SJCRH30 (cell line): ENCODE measurements around the gene MTA1. TPM values are rescaled to one million over a fixed set of nuclear protein-coding genes. Genes with fewer than 3 reads are reported as not detected.

ENCODE experiments used
- DNase-seq, 2 experiments: peaks; one replicate each; pipeline ENCODE4 v3.0.0-alpha.2; 2015 to 2020
- H3K27ac ChIP-seq: fragments of 250-450 bp; sonication (Bioruptor Pico); 2 replicates; pipeline ENCODE4 v1.5.1; 2020; ENCODE audit warnings: mild to moderate bottlenecking, moderate library complexity
- H3K27me3 ChIP-seq: fragments of 250-450 bp; sonication (Bioruptor Pico); 2 replicates; pipeline ENCODE4 v1.5.1; 2020; ENCODE audit warnings: mild to moderate bottlenecking, moderate library complexity
- H3K36me3 ChIP-seq: fragments of 250-450 bp; sonication (Bioruptor Pico); 2 replicates; pipeline ENCODE4 v1.5.1; 2020; ENCODE audit warnings: mild to moderate bottlenecking, moderate library complexity
- H3K4me1 ChIP-seq: fragments of 250-450 bp; sonication (Bioruptor Pico); 2 replicates; pipeline ENCODE4 v1.5.1; 2020; ENCODE audit warnings: mild to moderate bottlenecking, moderate library complexity
- H3K4me3 ChIP-seq: fragments of 250-450 bp; sonication (Bioruptor Pico); 2 replicates; pipeline ENCODE4 v1.5.1; 2020; ENCODE audit warnings: mild to moderate bottlenecking, moderate library complexity
- H3K9me3 ChIP-seq: fragments of 250-450 bp; sonication (Bioruptor Pico); replicated peaks from 2 replicates; pipeline ENCODE4 v1.5.1; 2020; ENCODE audit warnings: mild to moderate bottlenecking, moderate library complexity
- total RNA-seq: library from RNA; depleted of rRNA; stranded (reverse); fragments of >200 nt; shearing (Covaris generic); gene quantifications from 2 replicates; pipeline ENCODE4 v1.2.3, GENCODE V29; 2014

The MTA1 gene
- total RNA-seq, 1 experiment from 2014 or later, result 117 TPM

DNA sequence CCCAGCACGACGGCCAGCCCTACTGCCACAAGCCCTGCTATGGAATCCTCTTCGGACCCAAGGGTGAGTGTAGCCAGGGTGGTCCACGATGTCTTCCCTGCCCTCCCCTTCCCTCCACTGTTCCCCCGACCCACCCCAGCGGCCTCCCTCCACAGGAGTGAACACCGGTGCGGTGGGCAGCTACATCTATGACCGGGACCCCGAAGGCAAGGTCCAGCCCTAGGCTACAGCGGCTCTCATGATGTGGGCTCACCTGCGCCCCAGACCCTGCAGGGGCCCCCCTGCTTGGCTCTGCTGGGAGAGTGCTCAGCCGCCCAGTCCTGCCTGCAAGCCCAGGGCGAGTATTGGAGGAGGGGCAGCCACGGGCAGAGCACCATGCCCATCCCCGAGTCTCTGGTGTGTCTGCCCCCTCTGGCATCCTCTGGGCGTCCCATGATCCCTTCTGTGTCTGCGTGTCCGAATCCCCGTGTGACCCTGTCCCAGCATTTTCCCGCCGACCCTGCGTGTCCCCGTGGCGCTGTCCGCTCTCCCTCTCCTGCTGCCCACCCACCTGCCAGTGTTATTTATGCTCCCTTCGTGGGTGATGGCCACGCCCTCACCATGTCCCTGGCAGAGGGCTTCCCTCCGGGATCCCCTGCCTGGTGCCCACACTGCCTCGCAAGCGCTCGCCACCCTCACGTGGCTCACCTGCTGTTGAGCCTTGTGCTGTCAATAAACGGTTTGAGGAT lies 60.0 kb downstream of the MTA1 start:
- peaks cover 38% of the 10 kb centered on the region for H3K4me1 ChIP-seq

DNA sequence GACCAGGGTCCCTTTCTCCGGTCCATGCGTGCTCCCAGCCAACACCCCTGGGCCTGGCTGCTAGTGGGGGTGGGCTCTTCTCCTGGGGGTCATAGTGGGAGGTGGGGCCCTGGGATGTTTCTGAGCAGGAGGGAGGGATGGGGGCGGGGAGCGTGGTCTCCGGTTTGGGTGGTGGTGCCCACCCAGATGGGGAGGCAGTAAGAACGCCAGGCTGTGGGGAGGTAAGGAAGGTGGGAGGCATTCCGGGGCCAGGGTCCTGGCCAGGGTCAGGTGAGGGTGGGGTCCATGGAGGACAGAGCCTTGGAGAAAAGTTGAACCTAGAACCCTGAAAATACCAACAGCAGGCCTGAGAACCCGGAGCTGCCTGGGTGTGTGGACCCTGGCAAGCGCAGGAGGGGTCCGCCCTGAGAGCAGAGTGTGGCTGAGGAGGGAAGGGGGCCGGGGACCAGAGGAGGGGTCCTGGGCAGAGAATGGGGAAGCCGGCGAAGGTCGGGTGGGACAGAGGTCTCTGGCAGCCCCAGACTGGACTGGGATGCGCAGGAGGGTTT lies 60.6 kb downstream of the MTA1 start:
- Histone ChIP-seq H3K4me1 (peaks cover 42% of the 10 kb centered on the region), H3K27me3 (no peaks in the 10 kb centered on the region), H3K4me3 (no peak overlapping the region), H3K36me3 (no peaks in the 10 kb centered on the region), H3K27ac (peak overlapping the region; percentile 95; the same call in 1 of the 2 replicates), H3K9me3 (no peaks in the 10 kb centered on the region)
- no peak for DNase-seq

More for the DNA sequence above, 60.0 kb downstream of the MTA1 start:
- DNase-seq, result no peak
- H3K9me3 ChIP-seq, result no peaks in the 10 kb centered on the region
- no peaks in the 10 kb centered on the region for H3K27me3 ChIP-seq
- no peak overlapping the region for H3K27ac ChIP-seq
- no peak overlapping the region for H3K4me3 ChIP-seq
- no peaks in the 10 kb centered on the region for H3K36me3 ChIP-seq

DNA sequence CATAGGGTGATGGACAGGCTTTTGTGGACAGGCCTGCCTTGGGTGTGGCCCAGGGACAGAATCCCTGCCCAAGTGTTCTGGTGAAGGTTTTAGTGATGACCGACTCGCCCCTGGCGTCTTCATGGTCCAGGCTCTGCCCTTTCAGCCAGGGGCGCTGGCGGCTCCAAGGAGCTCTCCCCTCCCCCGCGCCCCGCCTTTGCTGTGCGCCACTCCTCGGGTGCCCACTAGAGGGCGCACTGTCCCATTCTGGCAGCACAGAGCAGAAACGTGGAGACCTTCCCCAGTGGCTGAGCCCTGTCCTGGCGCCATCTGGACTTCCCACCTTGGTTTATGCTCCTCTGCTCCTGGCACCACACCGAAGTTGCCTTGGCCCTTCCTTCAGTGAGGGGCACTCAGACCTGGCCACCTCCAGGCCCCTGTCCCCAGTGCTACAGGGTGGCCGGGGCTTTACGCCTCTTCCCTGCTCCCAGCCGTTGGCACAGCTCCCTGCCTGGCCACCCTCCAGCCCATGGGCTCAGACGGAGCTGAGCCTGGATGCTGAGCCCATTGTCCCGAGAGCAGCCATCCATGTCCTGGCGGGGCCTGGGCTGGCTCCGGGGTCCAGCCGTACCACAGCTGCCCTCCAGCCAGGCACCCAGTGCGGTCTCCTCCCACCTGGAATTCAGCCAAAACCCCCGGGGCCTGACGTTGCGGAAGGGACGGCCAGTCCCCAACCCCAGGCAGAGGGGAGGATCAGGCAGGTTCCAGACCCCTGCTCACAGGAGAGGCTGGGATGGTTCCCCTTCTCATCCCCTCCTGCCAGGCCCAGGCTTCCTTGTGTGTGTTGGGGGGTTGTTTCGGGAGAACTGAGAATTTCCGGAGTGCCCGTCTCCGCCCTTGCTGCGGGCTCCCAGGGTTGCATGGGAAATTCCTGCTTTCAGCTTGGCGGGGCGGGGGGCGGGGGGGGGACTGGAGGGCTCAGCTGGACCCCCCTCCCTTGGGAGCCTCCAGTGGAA lies 61.5 kb downstream of the MTA1 start:
- Histone ChIP-seq H3K4me3 (peak overlapping the region; percentile 53), H3K36me3 (no peaks in the 10 kb centered on the region), H3K27me3 (no peaks in the 10 kb centered on the region), H3K4me1 (peaks cover 42% of the 10 kb centered on the region), H3K9me3 (no peaks in the 10 kb centered on the region), H3K27ac (peak overlapping the region; percentile 95)
- peak; percentile 92 to 95 for DNase-seq

DNA sequence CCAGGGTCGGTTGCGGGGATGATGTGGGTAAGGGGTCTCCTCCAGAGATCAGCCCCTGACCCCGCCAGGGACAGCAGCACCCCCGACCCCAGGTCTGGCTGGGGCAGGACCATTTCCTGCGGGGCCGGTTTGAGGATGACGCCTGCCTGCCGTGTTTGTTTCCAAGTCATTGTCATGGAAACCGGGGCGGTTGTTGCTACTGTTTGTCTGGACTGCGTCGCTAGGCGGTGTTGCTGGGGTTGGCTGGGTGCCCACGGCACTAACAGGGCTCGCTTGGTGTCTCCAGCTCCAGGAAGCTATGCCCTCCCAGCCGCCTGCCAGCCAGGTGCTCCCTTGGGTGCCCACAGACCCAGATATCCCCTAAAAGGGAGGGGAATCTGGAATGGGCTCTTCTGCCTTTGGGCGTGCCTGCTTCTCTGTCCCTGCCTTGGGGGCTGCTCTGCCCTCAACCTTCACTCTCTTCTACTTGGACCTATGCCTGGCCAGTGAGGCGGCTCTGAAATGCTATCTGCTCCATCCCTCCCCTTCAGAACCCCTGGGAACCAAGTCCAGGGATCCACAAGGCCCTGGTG lies 62.3 kb downstream of the MTA1 start:
- DNase-seq, result peak; percentile 95 to 97
- Histone ChIP-seq H3K9me3 (no peaks in the 10 kb centered on the region), H3K4me3 (peak overlapping the region; percentile 53), H3K36me3 (no peaks in the 10 kb centered on the region), H3K27ac (peak overlapping the region; percentile 95), H3K4me1 (peaks cover 37% of the 10 kb centered on the region), H3K27me3 (no peaks in the 10 kb centered on the region)

DNA sequence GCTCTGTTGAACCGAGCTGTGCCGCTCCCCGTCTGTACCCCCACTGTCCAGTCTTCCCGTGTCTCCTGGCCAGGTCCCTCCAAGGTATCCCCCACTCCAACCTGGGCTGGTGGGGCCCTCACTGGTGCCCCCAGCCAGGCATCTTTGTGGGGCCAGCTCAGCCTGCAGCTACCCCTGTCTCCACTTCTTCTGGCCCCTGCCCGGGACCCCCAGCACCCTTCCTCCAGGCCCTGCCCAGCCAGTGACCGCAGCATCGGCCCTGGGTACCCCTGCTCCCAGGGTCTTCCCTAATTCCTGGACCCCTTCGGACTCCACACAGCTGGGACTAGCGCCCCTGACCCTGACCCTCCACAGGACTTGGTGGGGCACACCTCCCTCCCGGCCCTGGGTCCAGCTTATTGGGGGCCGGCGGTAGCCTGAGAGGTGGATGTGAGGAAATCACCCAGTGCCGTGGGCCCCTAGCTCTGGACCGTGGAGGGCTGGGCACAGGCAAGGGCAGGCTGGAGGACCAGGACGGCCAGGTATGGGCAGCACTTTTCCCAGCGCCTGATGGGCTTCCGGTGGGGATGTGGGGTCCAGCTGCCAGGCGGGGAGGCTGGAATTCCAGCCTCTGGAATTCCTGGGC lies 63.0 kb downstream of the MTA1 start:
- H3K4me1 ChIP-seq, result peaks cover 33% of the 10 kb centered on the region
- no peak overlapping the region; the same call in 1 of the 2 replicates for H3K4me3 ChIP-seq
- H3K36me3 ChIP-seq, result no peaks in the 10 kb centered on the region
- no peaks in the 10 kb centered on the region for H3K27me3 ChIP-seq
- no peaks in the 10 kb centered on the region for H3K9me3 ChIP-seq
- no peak for DNase-seq
- peak overlapping the region; percentile 95 for H3K27ac ChIP-seq

DNA sequence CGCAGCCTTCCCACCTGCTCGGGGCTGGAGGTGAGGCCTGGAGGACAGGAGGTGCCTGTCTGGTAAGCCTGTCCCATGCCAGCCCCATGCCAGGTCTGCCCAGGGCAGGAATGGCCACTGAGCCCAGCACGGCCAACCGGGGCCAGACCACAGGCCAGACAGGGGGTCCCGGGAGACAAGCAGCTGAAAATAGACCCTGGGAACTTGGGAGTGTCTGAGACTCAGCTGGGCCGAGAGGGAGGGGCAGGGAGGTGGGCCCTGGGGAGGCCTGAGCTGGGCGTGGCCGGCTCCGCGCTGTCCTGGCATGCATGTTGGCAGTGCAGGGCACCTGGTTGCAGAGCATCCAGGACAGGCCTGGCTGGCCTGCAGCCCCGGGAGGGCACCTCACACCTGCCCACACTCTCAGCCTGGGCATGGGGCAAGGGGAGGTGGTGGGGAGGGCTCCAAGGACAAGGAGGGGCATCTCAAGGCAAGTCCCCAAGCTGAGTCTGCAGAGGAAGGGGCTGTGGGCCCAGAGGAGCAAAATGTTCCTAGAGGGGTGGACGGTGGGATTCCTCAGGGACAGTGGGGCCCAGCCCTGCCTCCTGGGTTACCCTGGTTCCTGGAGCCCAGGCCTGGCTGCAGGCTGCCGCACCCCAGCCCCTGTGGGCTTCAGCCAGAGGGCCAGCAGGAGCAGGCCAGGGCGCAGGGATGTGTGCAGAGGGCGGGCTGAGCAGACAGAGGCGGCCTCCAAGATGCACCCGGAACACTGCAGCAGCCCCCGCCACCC lies 63.9 kb downstream of the MTA1 start:
- Histone ChIP-seq H3K27me3 (no peaks in the 10 kb centered on the region), H3K4me1 (peaks cover 33% of the 10 kb centered on the region)
- DNase-seq, result no peak

DNA sequence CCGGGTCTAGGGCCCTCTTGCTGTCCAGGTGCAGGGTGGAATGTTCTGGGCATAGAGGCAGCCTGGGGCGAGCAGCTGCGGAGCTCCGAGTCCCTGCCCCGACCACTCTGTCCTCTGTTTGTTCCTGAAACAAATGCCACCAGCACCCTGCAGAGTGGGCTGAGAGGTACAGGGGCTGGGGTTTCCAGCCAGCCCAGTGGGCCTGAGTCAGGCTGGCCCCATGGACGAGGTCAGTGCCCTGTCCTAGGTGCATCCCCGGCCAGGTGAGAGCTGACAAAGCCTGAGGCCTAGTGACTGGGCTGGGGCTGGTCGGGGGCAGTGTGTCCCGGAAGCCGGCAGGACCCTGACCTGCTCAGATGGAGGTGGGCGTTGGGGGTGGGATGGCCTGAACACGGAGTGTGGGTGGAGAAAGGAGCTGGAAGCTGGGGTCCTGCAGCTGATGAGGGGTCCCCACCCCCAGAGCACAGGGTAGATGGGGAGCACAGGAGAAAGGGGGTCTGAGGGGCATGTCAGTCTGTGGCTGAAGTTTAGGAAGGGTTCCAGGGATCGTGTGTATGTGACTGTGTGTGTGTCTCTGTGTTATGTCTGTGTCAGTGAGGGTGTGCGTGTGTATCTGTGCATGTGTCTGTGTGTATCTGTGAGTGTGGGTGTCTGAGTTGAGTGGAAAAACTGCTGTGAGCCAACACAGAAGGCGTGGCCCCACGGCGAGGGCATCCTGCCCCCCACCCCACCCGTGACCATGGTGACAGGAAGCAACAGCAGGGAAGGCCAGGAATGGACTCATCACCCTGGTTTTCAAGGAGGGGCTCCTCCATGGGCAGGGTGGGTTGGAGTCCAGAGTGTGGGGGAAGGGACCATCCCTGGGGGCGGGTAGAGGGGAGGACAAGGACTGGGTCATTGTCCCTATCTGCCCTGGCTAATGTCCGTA lies 64.7 kb downstream of the MTA1 start:
- Histone ChIP-seq H3K9me3 (no peaks in the 10 kb centered on the region), H3K4me1 (peaks cover 40% of the 10 kb centered on the region), H3K36me3 (no peaks in the 10 kb centered on the region), H3K4me3 (no peak overlapping the region), H3K27me3 (no peaks in the 10 kb centered on the region), H3K27ac (no peak overlapping the region)
- DNase-seq, result no peak

More for the DNA sequence above, 63.9 kb downstream of the MTA1 start:
- no peak overlapping the region for H3K4me3 ChIP-seq
- H3K36me3 ChIP-seq, result no peaks in the 10 kb centered on the region
- no peak overlapping the region for H3K27ac ChIP-seq
- H3K9me3 ChIP-seq, result no peaks in the 10 kb centered on the region

DNA sequence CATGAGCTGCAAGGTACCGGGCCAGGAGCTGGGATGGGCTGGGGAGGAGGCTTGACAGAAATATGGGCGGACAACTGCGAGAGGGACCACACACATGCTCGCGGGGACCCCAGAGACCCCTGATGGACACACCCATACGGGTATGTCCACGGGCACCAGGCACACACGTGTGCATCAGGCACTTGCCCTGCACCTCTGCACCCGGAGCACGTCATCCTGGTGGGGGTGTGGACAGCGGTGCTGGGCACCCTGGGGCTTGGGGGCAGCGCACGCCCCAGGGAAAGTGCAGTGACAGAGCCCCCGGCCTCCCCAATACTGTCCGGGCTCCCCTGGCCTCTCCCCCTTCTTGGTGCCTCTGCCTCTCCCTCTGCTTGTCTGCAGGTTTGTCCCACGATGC lies 65.4 kb downstream of the MTA1 start:
- Histone ChIP-seq H3K4me1 (peaks cover 42% of the 10 kb centered on the region), H3K36me3 (no peaks in the 10 kb centered on the region), H3K27ac (no peak overlapping the region)

DNA sequence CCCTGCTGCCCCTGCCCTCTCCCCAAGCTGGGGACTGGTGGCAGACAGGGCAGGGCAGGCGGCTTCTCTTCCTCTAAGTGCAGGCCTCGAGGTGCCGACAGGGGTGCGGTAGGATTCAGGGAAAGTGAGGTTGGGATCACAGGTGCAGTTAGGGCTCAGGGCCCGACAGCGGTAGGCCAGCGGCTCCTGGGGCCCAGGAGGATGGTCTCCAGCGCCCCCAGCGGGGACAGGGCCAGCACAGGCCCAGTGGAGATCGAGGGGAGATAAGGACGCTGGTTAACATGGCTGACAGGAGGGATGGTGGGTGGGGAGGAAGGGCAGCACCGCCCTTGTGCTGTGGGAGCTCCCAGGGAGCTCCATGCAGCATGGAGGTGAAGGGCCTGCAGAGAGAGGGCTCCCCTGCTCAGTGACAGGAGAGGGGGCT lies 66.1 kb downstream of the MTA1 start:
- H3K4me3 ChIP-seq, result no peak overlapping the region
- no peak overlapping the region for H3K27ac ChIP-seq
- H3K27me3 ChIP-seq, result no peaks in the 10 kb centered on the region
- DNase-seq, result peak; percentile 42 to 55
- peaks cover 42% of the 10 kb centered on the region for H3K4me1 ChIP-seq
- H3K36me3 ChIP-seq, result no peaks in the 10 kb centered on the region
- no peaks in the 10 kb centered on the region for H3K9me3 ChIP-seq

More for the DNA sequence above, 65.4 kb downstream of the MTA1 start:
- Histone ChIP-seq H3K4me3 (no peak overlapping the region), H3K9me3 (no peaks in the 10 kb centered on the region), H3K27me3 (no peaks in the 10 kb centered on the region)
- no peak for DNase-seq

DNA sequence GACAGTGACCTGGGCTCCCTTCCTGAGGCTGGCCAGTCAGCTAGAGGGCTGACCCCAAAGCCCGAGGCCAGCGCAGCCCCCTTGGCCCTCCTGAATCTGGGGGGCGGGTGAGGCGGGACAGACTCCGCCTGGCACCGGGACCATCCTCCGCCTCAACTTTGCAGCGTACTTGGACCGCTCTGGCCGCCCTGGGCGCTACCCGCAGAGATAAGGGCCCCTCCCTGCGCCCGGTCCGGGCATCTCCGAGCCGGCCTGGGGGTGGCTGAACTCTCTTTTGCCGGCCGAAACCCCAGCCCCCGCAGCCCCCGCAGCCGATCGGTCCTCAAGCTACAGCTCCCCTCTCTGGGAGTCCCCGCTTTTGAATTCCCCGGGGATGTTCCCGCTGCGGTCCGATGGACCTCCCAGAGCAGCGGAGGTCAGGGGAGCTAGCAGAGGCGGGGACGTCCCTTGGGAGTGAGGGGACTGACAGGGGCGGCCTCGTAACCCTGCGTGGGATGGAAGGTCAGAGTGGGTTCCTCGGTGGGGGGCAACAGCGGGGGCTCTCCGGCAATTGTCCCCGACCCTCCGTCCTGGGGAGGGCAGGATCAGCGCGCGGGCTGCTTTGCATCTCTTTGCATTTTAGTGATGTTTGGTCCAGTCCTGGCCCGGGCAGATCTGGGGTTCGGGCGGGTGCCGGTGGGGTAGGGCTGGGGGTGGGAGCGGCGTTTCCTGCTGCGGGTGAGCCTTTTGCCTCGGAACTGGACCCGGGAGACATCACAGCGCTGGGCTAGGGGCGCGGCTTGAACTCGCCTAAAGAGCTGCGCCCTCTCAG lies 66.7 kb downstream of the MTA1 start, which contains the start of gene CRIP1:
Gene CRIP1, plus strand, starts transcription at position 724 of the 811 bp plus-strand sequence. CDS start 374 bp downstream, outside the sequence.
- Histone ChIP-seq H3K4me1 (peaks cover 39% of the 10 kb centered on the region), H3K9me3 (no peaks in the 10 kb centered on the region), H3K27me3 (no peaks in the 10 kb centered on the region), H3K4me3 (no peak within 1 kb of the TSS), H3K27ac (no peak within 1 kb of the TSS), H3K36me3 (no peaks in the 10 kb centered on the region)
- DNase-seq, result no peak

DNA sequence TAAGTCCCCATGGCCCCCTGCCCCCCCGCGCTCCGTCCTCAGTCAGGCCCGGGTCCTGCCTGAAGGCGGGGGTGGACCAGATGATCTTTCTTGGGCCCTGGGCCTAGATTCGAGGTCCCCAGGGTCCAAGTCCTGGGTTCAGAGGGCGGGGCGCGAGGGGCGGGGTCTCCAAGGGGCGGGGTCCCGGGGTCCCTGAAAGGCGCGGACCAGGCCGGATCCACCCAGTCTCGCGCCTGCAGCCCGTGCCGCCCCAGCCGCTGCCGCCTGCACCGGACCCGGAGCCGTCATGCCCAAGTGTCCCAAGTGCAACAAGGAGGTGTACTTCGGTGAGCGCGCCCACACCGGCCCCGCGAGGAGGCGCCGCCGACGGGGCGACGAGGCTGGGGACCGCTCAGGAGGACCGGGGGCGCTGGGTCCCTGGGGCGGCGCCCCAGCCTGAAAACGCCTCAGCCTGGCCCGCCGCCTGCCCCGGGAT lies 67.4 kb downstream of the MTA1 start:
- H3K4me3 ChIP-seq, result no peak overlapping the region
- H3K27ac ChIP-seq, result no peak overlapping the region
- H3K4me1 ChIP-seq, result peaks cover 38% of the 10 kb centered on the region
- H3K36me3 ChIP-seq, result no peaks in the 10 kb centered on the region
- no peak for DNase-seq
- no peaks in the 10 kb centered on the region for H3K27me3 ChIP-seq
- no peaks in the 10 kb centered on the region for H3K9me3 ChIP-seq

DNA sequence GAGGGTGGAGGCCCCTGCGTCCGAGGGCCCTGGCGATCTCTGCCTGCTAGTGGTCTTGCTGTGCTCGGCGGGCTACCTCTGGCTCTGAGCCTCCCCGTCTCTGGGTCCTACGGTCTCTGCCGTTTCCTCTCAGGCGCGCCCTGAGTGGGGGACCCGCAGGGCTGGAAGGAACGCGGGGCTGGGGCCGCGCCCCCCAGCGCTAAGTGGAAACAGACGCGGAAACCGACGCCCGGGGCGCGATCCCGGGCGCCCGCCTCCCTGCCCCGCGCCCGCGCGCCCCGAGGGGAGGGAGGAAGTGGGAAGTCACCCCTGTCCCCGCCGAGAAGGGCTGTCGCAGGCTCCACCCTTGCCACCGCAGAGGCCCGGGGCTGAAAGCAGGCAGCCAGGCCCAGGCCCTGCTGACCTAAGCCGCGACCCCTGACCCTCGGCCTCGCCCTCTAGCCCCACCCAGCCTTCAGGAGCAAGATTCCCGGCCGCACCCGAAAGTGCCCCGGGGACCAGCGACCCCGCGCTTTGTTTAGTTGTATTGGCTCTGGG lies 67.9 kb downstream of the MTA1 start:
- DNase-seq, result no peak
- Histone ChIP-seq H3K36me3 (no peaks in the 10 kb centered on the region), H3K4me1 (peaks cover 33% of the 10 kb centered on the region), H3K27me3 (no peaks in the 10 kb centered on the region), H3K4me3 (no peak overlapping the region), H3K27ac (no peak overlapping the region), H3K9me3 (no peaks in the 10 kb centered on the region)
